K562 (cell line): ENCODE data around the gene EIF3I. TPM values are rescaled to one million over a fixed set of nuclear protein-coding genes. Genes with fewer than 3 reads are reported as not detected.

ENCODE experiments used
- BRD4 ChIP-seq: fragments of 200-600 bp; sonication (generic); IDR thresholded peaks from 2 replicates; pipeline ENCODE4 v1.6.1; 2017; ENCODE audit warnings: inconsistent platforms
- EP300 ChIP-seq: IDR thresholded peaks from 2 replicates; pipeline ENCODE4 v1.6.1; 2012; ENCODE audit warnings: low read length, improper control_type of control experiment
- HDAC1 ChIP-seq, 2 experiments: fragments of 450-650 bp; IDR thresholded peaks; 2 replicates each; pipeline ENCODE4 v1.6.1; 2016 to 2017; ENCODE audit warnings: inconsistent platforms in 1 of 2, mild to moderate bottlenecking in 1 of 2, moderate library complexity in 1 of 2
- HNRNPH1 ChIP-seq: fragments of 200-400 bp; formaldehyde crosslinking; optimal IDR thresholded peaks from 2 replicates; pipeline ENCODE3; 2017; ENCODE audit warnings: low read depth, mild to moderate bottlenecking, low read length, moderate library complexity
- NFE2 ChIP-seq: IDR thresholded peaks from 2 replicates; pipeline ENCODE4 v1.6.1; 2014; ENCODE audit warnings: antibody characterized with exemption, low read depth
- NFE2L1 ChIP-seq: fragments of 450-650 bp; IDR thresholded peaks from 2 replicates; pipeline ENCODE4 v1.6.1; 2016; ENCODE audit warnings: missing genetic modification characterization, low read depth, mild to moderate bottlenecking, missing compliant biosample characterization, moderate library complexity, borderline replicate concordance
- SMARCA4 ChIP-seq: fragments of 450-650 bp; IDR thresholded peaks from 2 replicates; pipeline ENCODE4 v1.6.1; 2016
- TFAP4 ChIP-seq: sonication (generic); formaldehyde crosslinking; IDR thresholded peaks from 2 replicates; pipeline ENCODE4 v1.8.0; 2022; ENCODE audit warnings: missing genetic modification reagents, mild to moderate bottlenecking, moderate library complexity, borderline replicate concordance
- ZC3H11A ChIP-seq: IDR thresholded peaks from 2 replicates; pipeline ENCODE4 v1.6.1; 2012; ENCODE audit warnings: low read depth, low read length, improper control_type of control experiment
- ZNF197 ChIP-seq: fragments of 200-800 bp; sonication (Bioruptor generic); IDR thresholded peaks from 2 replicates; pipeline ENCODE4 v1.6.1; 2016; ENCODE audit warnings: low read depth, missing genetic modification characterization, missing compliant biosample characterization
- ZNF695 ChIP-seq: fragments of 450-650 bp; formaldehyde crosslinking; IDR thresholded peaks from 2 replicates; pipeline ENCODE4 v1.4.0; 2020; ENCODE audit warnings: mild to moderate bottlenecking, moderate library complexity
- polyA plus RNA-seq, 8 experiments: library from polyadenylated mRNA; depleted of rRNA in 4 of 8; stranded (reverse) in 5 of 8; unstranded in 3 of 8; fragments of >200 nt; fragmentation: Nextera tagmentation in 2 of 8; fragmentation: Illumina TruSeq in 1 of 8; extraction: Ambion mirVana in 2 of 8; extraction: Trizol in 1 of 8; gene quantifications; 2 replicates each; pipeline versions ENCODE4 v1.2.1 to v1.2.3, GENCODE V29; 2011 to 2014; ENCODE audit warnings: inconsistent platforms in 1 of 8, missing spikeins in 1 of 8
- total RNA-seq, 7 experiments: library from RNA; depleted of rRNA in 6 of 7; stranded (reverse); fragments of >200 nt in 6 of 7; fragmentation: Illumina TruSeq in 2 of 7; extraction: Trizol in 2 of 7; gene quantifications; 2 replicates each; pipeline versions ENCODE4 v1.2.1 to v1.2.3, GENCODE V29; 2011 to 2021; ENCODE audit warnings: low replicate concordance in 1 of 7
- TF ChIP-seq, protein P1 (sequence below), 2 experiments: fragments of 200-800 bp in 1 of 2; sonication (Bioruptor generic) in 1 of 2; sonication (generic) in 1 of 2; formaldehyde crosslinking in 1 of 2; IDR thresholded peaks in 1 of 2; conservative IDR thresholded peaks in 1 of 2; 2 replicates each; pipeline versions ENCODE4 v1.5.0 to v1.6.1; 2016 to 2020; ENCODE audit warnings: missing compliant biosample characterization in 1 of 2, missing genetic modification characterization in 1 of 2, missing genetic modification reagents in 1 of 2
- TF ChIP-seq, protein P2 (sequence below): fragments of 450-650 bp; formaldehyde crosslinking; IDR thresholded peaks from 2 replicates; pipeline ENCODE4 v1.4.0; 2020; ENCODE audit warnings: mild to moderate bottlenecking, moderate library complexity
- TF ChIP-seq, protein P3 (sequence below): sonication (generic); formaldehyde crosslinking; IDR thresholded peaks from 2 replicates; pipeline ENCODE4 v1.5.0; 2020; ENCODE audit warnings: missing genetic modification reagents
- TF ChIP-seq, protein P4 (sequence below): fragments of 450-650 bp; formaldehyde crosslinking; IDR thresholded peaks from 2 replicates; pipeline ENCODE4 v1.4.0; 2020; ENCODE audit warnings: mild to moderate bottlenecking
- TF ChIP-seq, protein P5 (sequence below): fragments of 250-450 bp; sonication (Bioruptor Pico); IDR thresholded peaks from 2 replicates; pipeline ENCODE4 v1.4.0; 2020; ENCODE audit warnings: mild to moderate bottlenecking
- TF ChIP-seq, protein P6 (sequence below): sonication (generic); formaldehyde crosslinking; IDR thresholded peaks from 2 replicates; pipeline ENCODE4 v1.8.0; 2022; ENCODE audit warnings: mild to moderate bottlenecking, low read depth, missing genetic modification reagents

The EIF3I gene
- total and polyA plus RNA-seq, 9 of the 15 experiments (the other 6 are each of a cell fraction or from before 2014, with no cell fraction given): 414 to 1,526 (median 635) TPM

DNA sequence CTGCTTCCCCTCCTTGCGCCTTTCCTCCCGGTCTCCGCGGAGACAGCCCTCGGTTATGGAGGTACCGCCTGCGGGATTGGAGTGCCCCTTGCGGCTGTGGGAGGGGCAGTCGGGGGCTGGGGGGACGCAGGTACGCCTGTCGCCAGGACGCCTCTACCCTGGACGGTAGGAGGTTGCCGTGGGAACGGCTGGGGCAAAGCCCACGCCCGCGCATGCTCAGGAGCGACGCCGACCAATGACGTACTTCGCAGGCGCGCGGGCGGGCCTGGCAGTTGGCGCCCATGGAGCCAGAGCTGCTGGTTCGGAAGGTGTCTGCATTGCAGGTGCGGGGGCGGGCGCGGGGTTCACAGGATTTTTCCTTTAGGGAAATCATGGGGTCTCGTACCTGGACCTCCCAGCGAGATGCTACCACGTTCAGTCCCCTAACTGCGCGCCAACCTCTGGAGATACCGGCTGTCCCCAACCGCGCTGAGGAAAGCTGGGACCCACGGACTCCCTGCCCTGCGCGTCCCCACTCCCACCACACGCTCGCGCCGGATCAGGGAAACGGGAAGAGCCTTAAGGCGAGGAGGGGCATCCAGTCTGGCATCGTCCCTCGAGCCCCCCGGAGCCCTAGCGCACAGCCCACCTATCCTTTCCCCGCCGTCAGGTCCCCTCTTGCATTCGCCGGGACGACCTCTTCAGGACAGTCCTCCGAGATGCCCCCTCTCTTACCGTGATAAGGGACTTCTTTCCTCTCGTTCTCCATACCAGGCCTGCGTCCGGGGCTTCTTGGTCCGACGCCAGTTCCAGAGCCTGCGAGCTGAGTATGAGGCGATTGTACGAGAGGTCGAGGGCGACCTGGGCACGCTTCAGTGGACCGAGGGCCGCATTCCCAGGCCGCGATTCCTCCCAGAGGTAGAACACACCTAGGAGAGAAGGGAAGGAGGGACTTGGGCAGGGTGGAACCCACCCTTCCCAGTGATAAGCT is 16.5 kb upstream of the EIF3I start, which contains the start of gene IQCC (continued):
- TF ChIP-seq TFAP4 (CRISPR knock-in tag): peak; percentile 18; the same call in 1 of the 2 replicates
- no peak for TF ChIP-seq NFE2
- TF ChIP-seq, protein P1, sequence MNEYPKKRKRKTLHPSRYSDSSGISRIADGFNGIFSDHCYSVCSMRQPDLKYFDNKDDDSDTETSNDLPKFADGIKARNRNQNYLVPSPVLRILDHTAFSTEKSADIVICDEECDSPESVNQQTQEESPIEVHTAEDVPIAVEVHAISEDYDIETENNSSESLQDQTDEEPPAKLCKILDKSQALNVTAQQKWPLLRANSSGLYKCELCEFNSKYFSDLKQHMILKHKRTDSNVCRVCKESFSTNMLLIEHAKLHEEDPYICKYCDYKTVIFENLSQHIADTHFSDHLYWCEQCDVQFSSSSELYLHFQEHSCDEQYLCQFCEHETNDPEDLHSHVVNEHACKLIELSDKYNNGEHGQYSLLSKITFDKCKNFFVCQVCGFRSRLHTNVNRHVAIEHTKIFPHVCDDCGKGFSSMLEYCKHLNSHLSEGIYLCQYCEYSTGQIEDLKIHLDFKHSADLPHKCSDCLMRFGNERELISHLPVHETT (CRISPR knock-in tag; conservative IDR thresholded peaks at IDR 0.05 in 1 of 2, IDR thresholded peaks at IDR 0.05 in 1 of 2): 0 out of 4 replicates have a peak, but pooled peaks of 1 of the 2 experiments have one; percentile 21
- 0 out of 2 replicates have a peak, but pooled peaks have one; percentile 25 for TF ChIP-seq SMARCA4
- no peak for TF ChIP-seq ZNF695 (CRISPR knock-in tag)
- peak; percentile 43 for TF ChIP-seq EP300
- TF ChIP-seq, protein P2, sequence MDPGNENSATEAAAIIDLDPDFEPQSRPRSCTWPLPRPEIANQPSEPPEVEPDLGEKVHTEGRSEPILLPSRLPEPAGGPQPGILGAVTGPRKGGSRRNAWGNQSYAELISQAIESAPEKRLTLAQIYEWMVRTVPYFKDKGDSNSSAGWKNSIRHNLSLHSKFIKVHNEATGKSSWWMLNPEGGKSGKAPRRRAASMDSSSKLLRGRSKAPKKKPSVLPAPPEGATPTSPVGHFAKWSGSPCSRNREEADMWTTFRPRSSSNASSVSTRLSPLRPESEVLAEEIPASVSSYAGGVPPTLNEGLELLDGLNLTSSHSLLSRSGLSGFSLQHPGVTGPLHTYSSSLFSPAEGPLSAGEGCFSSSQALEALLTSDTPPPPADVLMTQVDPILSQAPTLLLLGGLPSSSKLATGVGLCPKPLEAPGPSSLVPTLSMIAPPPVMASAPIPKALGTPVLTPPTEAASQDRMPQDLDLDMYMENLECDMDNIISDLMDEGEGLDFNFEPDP (CRISPR knock-in tag): no peak
- no peak for TF ChIP-seq HNRNPH1
- TF ChIP-seq NFE2L1: no peak
- TF ChIP-seq, protein P3, sequence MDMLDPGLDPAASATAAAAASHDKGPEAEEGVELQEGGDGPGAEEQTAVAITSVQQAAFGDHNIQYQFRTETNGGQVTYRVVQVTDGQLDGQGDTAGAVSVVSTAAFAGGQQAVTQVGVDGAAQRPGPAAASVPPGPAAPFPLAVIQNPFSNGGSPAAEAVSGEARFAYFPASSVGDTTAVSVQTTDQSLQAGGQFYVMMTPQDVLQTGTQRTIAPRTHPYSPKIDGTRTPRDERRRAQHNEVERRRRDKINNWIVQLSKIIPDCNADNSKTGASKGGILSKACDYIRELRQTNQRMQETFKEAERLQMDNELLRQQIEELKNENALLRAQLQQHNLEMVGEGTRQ (CRISPR knock-in tag): no peak
- TF ChIP-seq ZC3H11A: no peak
- TF ChIP-seq, protein P4, sequence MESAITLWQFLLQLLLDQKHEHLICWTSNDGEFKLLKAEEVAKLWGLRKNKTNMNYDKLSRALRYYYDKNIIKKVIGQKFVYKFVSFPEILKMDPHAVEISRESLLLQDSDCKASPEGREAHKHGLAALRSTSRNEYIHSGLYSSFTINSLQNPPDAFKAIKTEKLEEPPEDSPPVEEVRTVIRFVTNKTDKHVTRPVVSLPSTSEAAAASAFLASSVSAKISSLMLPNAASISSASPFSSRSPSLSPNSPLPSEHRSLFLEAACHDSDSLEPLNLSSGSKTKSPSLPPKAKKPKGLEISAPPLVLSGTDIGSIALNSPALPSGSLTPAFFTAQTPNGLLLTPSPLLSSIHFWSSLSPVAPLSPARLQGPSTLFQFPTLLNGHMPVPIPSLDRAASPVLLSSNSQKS: no peak
- TF ChIP-seq, protein P5, sequence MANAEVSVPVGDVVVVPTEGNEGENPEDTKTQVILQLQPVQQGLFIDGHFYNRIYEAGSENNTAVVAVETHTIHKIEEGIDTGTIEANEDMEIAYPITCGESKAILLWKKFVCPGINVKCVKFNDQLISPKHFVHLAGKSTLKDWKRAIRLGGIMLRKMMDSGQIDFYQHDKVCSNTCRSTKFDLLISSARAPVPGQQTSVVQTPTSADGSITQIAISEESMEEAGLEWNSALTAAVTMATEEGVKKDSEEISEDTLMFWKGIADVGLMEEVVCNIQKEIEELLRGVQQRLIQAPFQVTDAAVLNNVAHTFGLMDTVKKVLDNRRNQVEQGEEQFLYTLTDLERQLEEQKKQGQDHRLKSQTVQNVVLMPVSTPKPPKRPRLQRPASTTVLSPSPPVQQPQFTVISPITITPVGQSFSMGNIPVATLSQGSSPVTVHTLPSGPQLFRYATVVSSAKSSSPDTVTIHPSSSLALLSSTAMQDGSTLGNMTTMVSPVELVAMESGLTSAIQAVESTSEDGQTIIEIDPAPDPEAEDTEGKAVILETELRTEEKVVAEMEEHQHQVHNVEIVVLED (CRISPR knock-in tag): no peak
- TF ChIP-seq, protein P6, sequence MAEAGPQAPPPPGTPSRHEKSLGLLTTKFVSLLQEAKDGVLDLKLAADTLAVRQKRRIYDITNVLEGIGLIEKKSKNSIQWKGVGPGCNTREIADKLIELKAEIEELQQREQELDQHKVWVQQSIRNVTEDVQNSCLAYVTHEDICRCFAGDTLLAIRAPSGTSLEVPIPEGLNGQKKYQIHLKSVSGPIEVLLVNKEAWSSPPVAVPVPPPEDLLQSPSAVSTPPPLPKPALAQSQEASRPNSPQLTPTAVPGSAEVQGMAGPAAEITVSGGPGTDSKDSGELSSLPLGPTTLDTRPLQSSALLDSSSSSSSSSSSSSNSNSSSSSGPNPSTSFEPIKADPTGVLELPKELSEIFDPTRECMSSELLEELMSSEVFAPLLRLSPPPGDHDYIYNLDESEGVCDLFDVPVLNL (CRISPR knock-in tag): peak; percentile 75; the same call in 1 of the 2 replicates
- no peak for TF ChIP-seq BRD4
- TF ChIP-seq ZNF197 (CRISPR knock-in tag): no peak
- peak; percentile 52 to 90; a peak in 3 of 4 replicates for TF ChIP-seq HDAC1 (IDR thresholded peaks at IDR 0.05)
